GM12878 (cell line): ENCODE measurements around the gene C16orf90. TPM values are rescaled to one million over a fixed set of nuclear protein-coding genes. Genes with fewer than 3 reads are reported as not detected.

ENCODE experiments used
- CEBPZ ChIP-seq: fragments of 150-350 bp; IDR thresholded peaks from 2 replicates; pipeline ENCODE4 v1.6.1; 2016; ENCODE audit warnings: low read depth, low read length
- CHD2 ChIP-seq: IDR thresholded peaks from 2 replicates; pipeline ENCODE4 v1.6.1; 2011; ENCODE audit warnings: low read depth, low read length, improper control_type of control experiment, borderline replicate concordance
- E2F8 ChIP-seq: fragments of 450-650 bp; IDR thresholded peaks from 2 replicates; pipeline ENCODE4 v1.6.1; 2018; ENCODE audit warnings: mild to moderate bottlenecking, low read depth, moderate library complexity; ENCODE audit not compliant: partially characterized antibody
- HDAC6 ChIP-seq: fragments of 200-600 bp; sonication (generic); IDR thresholded peaks from one replicate; pipeline ENCODE4 v1.8.0; 2017; ENCODE audit warnings: antibody characterized with exemption; ENCODE audit not compliant: unreplicated experiment
- IKZF1 ChIP-seq: fragments of 450-650 bp; conservative IDR thresholded peaks from 2 replicates; pipeline ENCODE4 v1.6.1; 2017; ENCODE audit warnings: antibody characterized with exemption, mild to moderate bottlenecking
- PKNOX1 ChIP-seq: fragments of 450-650 bp; IDR thresholded peaks from 2 replicates; pipeline ENCODE4 v1.6.1; 2016; ENCODE audit warnings: mild to moderate bottlenecking
- ZNF687 ChIP-seq: fragments of 450-650 bp; IDR thresholded peaks from 2 replicates; pipeline ENCODE4 v1.6.1; 2017; ENCODE audit warnings: mild to moderate bottlenecking, moderate library complexity
- polyA plus RNA-seq, 11 experiments: library from polyadenylated mRNA; depleted of rRNA in 4 of 11; unstranded in 6 of 11; stranded (reverse) in 5 of 11; fragments of >200 nt; fragmentation: Nextera tagmentation in 4 of 11; fragmentation: Illumina TruSeq in 1 of 11; extraction: Ambion mirVana in 4 of 11; extraction: Trizol in 1 of 11; gene quantifications; 1 replicate in 1 of 11; 2 replicates in 10 of 11; pipeline versions ENCODE4 v1.2.1 to v1.2.3, GENCODE V29; 2011 to 2016; ENCODE audit warnings: inconsistent platforms in 2 of 11, missing spikeins in 2 of 11, low read depth in 1 of 11
- total RNA-seq, 4 experiments: library from RNA; depleted of rRNA in 3 of 4; stranded (reverse); fragments of >200 nt in 3 of 4; fragmentation: Illumina TruSeq in 1 of 4; extraction: Trizol in 1 of 4; gene quantifications; 2 replicates each; pipeline versions ENCODE4 v1.2.1 to v1.2.3, GENCODE V29; 2013 to 2021

C16orf90 gene
- total and polyA plus RNA-seq, 10 of the 15 experiments (the other 5 are each of a cell fraction or from before 2014, with no cell fraction given) = not detected

GRCh38 chr16:3518986-3519348 lies 23.7 kb upstream of the C16orf90 start (continued):
- no peak for TF ChIP-seq E2F8
- no peak for TF ChIP-seq HDAC6
- no peak for TF ChIP-seq CHD2
- no peak for TF ChIP-seq IKZF1
- no peak for TF ChIP-seq PKNOX1
- no peak for TF ChIP-seq ZNF687
- no peak for TF ChIP-seq CEBPZ
